ENCODE measurements around the gene DHRS2. TPM values are rescaled to one million over a fixed set of nuclear protein-coding genes. Genes with fewer than 3 reads are reported as not detected.

Gene DHRS2
- total and polyA plus RNA-seq, 2 of the 4 experiments (the other 2 are of a cell fraction), result 0.12 to 0.18 TPM

DNA sequence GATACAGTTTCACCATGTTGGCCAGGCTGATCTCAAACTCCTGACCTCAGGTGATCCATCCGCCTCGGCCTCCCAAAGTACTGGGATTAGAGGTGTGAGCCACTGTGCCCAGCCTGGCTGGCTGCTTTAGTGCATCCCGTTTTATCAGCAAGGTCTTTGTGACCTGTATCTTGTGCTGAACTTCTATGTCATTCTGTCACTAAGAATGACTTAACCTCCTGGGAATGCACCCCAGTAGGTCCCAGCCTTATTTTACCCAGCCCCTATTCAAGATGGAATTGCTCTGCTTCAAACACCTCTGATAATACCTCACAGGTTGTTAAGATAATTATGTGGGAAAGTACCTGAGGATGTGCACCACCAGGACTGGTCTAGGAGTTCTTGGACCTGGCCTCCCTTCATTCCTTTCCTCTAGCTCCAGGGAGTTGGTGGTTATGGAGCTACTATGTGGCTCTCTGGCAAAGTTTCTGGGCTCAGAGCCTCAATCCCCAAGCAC is 31.4 kb upstream of the DHRS2 start:
- Histone ChIP-seq H3K79me1 (ENCODE audit: low read depth in 1 of 2, low read length in 2 of 2) (no peaks in the 10 kb centered on the region), H3K4me1 (ENCODE audit: control insufficient read depth, insufficient read depth, low read length) (no peaks in the 10 kb centered on the region), H4K20me1 (ENCODE audit: insufficient read depth, low read length) (no peaks in the 10 kb centered on the region), H3K18ac (ENCODE audit: low read depth, low read length) (no peak overlapping the region), H3K56ac (ENCODE audit: extremely low read depth, insufficient read depth, low read length) (no peak overlapping the region), H2BK15ac (ENCODE audit: low read depth, low read length) (no peak overlapping the region), H3K4me3 (ENCODE audit: insufficient read depth, low read depth, low read length) (no peak overlapping the region), H3K9ac (ENCODE audit: low read depth, low read length) (no peak overlapping the region), H3K4ac (ENCODE audit: low read depth, low read length) (no peak overlapping the region), H3K14ac (replicated peaks; ENCODE audit: low read depth, low read length) (no peak overlapping the region), H3K27ac (ENCODE audit: insufficient read depth, low read length) (no peak overlapping the region), H3K9me3 (ENCODE audit: control insufficient read depth, insufficient read depth, low read length) (no peaks in the 10 kb centered on the region), H2BK20ac (ENCODE audit: low read depth, low read length) (no peak overlapping the region), H4K5ac (ENCODE audit: low read depth, low read length) (no peak overlapping the region), H3K4me2 (ENCODE audit: low read depth, low read length) (no peak overlapping the region), H2BK5ac (ENCODE audit: low read depth, low read length, poor library complexity, severe bottlenecking) (no peak overlapping the region), H3K23ac (ENCODE audit: low read depth, low read length) (no peak overlapping the region), H3K36me3 (ENCODE audit: control insufficient read depth, insufficient read depth, low read length) (no peaks in the 10 kb centered on the region), H4K8ac (ENCODE audit: low read depth in 2 of 2, low read length in 2 of 2) (no peak overlapping the region), H2AK5ac (ENCODE audit: low read depth, low read length) (no peak overlapping the region), H3K27me3 (ENCODE audit: control insufficient read depth, insufficient read depth, low read length) (peaks cover 5% of the 10 kb centered on the region), H3K9me1 (ENCODE audit: insufficient read depth, low read length) (no peaks in the 10 kb centered on the region), H2BK120ac (ENCODE audit: low read depth, low read length) (no peak overlapping the region), H2AFZ (replicated peaks; ENCODE audit: low read length, poor library complexity) (no peak overlapping the region), H2AK9ac (replicated peaks; ENCODE audit: low read depth, low read length, poor library complexity) (no peak overlapping the region), H4K91ac (ENCODE audit: insufficient read depth, low read depth, low read length) (no peak overlapping the region)
- dilution Hi-C loops (cut with HindIII; ENCODE audit: low sequenced_read_pairs, unreplicated experiment) (no loop called here), intact Hi-C loops (cut with micrococcal nuclease) (no loop called here), in situ Hi-C loops (cut with MboI; ENCODE audit: low sequenced_read_pairs) (no loop called here)
- ATAC-seq (ENCODE audit: low read depth) (no peak), DNase-seq (no peak)
- ChIA-PET CTCF (no interaction called here), POLR2A (ENCODE audit: unreplicated experiment) (no interaction called here)
- WGBS, 2 experiments (ENCODE audit: extremely low coverage in 2 of 2, insufficient read length in 1 of 2), result 20% methylated on average over 1 of the region's 3 CpGs; no CpG with 5 or more reads in 1 of the 2 experiments
- BruUV-seq (replicated peaks), result no TSS peak
- TF ChIP-seq ELK1 (IDR thresholded peaks at IDR 0.05; ENCODE audit: borderline replicate concordance, low read depth, low read length) (no peak), CEBPB (IDR thresholded peaks at IDR 0.05; ENCODE audit: low read depth, low read length) (no peak), MAZ (IDR thresholded peaks at IDR 0.05; ENCODE audit: borderline replicate concordance, low read depth, low read length) (no peak), CHD1 (IDR thresholded peaks at IDR 0.05; ENCODE audit: low read depth, low read length) (no peak), MXI1 (IDR thresholded peaks at IDR 0.05; ENCODE audit: borderline replicate concordance, low read depth, low read length) (no peak), NFE2L2 (IDR thresholded peaks at IDR 0.05; ENCODE audit: low read depth, low read length) (no peak), FOS (IDR thresholded peaks at IDR 0.05; ENCODE audit: low read depth, low read length) (no peak), RFX5 (IDR thresholded peaks at IDR 0.05; ENCODE audit: low read depth, low read length) (no peak), BHLHE40 (IDR thresholded peaks at IDR 0.05; ENCODE audit: low read depth, low read length) (no peak), MAFK (IDR thresholded peaks at IDR 0.05; ENCODE audit: low read depth, low read length) (no peak), USF2 (IDR thresholded peaks at IDR 0.05; ENCODE audit: low read depth, low read length) (no peak), RCOR1 (IDR thresholded peaks at IDR 0.05; ENCODE audit: insufficient replicate concordance, low read length) (no peak), POLR2A (IDR thresholded peaks at IDR 0.05; ENCODE audit: low read depth, low read length) (no peak), SMC3 (IDR thresholded peaks at IDR 0.05; ENCODE audit: low read depth, low read length) (no peak), CTCF (conservative IDR thresholded peaks at IDR 0.05; ENCODE audit: low read depth, low read length) (no peak), RAD21 (IDR thresholded peaks at IDR 0.05; ENCODE audit: low read length) (no peak)
